NOMO-1 treated with dmso at 0.1 percent for 144 hours (cell line): ENCODE results near the gene HSPA4L.
A peak's percentile ranks its signal among the peaks of the same experiment; 100 is the strongest.

Source experiments
- DNase-seq: peaks from one replicate; lab custom pipeline; 2025; ENCODE audit not compliant: unreplicated experiment; lab: John Stamatoyannopoulos, UW

HSPA4L gene

GRCh38 chr4:127856813-127857447, 74.8 kb downstream of the HSPA4L start:
- DNase-seq, result no peak

GRCh38 chr4:127857641-127858040, 75.5 kb downstream of the HSPA4L start:
- DNase-seq, result no peak

DNA sequence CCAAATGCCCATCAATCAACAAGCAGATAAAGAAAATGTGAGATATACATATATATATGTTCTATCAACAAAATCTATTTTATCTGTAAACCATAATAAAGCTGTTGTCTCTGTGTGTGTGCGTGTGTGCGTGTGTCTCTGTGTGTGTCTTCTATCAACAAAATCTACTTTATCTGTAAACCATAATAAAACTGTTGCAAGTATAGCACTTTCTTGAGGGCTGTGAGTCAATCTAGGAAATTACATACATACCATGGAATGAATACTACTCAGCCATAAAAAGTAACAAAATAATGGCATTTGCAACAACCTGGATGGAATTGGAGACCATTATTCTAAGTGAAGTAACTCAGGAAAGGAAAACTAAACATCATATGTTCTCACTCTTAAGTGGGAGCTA, 86.1 kb downstream of the HSPA4L start:
- DNase-seq, result no peak

DNA sequence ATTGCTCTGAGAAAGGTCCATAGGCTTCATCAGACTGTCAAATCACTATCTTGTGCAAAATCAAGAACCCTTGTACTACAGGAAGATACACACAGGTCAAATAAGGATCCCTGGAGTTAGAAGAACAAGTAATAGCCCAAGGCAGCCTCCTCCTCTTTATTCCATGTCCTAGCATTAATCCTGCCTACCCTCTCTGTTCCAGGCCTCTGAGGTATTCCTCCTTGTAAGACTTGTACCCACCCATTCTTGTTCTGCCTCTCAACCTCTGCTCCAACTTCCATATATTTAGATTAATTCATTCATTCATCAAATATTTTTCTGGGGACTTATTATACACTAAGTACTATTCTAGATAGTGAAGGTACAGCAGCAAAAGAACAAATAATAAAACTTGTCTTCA, 88.2 kb downstream of the HSPA4L start:
- no peak for DNase-seq

- DNase-seq, result no peak
Measured at GRCh38 chr4:127870688-127871087, 88.6 kb downstream of the HSPA4L start.

- DNase-seq, result no peak
Measured at GRCh38 chr4:127875791-127876190, 93.7 kb downstream of the HSPA4L start.

GRCh38 chr4:127880763-127881562, 98.8 kb downstream of the HSPA4L start, which contains the start of gene PLK4:
PLK4 (plus strand) TSS chr4:127880893; CDS start chr4:127881135, 242 bp downstream.
- peak; percentile 96 for DNase-seq

DNA sequence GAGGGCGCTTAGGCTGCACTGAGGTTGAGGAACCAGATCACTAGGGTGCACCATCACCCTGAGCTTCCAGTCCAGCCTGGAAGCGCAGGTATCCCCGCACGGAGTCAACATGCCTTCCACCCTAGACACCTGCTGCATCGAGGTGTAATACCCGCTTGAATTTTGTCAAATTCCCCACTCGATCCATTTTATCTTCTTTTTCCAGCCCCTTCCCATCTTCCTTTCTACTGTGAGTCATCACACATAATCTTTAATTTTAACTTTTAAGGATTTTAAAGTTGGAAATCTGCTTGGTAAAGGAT, 99.4 kb downstream of the HSPA4L start:
- no peak for DNase-seq

- no peak for DNase-seq
Measured at GRCh38 chr4:127888559-127888958, 106.4 kb downstream of the HSPA4L start.

DNA sequence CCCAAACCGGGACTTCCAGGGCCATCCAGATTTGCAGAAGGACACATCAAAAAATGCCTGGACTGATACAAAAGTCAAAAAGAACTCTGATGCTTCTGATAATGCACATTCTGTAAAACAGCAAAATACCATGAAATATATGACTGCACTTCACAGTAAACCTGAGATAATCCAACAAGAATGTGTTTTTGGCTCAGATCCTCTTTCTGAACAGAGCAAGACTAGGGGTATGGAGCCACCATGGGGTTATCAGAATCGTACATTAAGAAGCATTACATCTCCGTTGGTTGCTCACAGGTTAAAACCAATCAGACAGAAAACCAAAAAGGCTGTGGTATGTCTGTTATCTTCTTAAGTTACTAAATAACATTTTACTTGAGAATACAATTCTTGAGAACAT, 107.8 kb downstream of the HSPA4L start:
- DNase-seq, result no peak
